PC-3 (cell line): Measurements from ENCODE around the gene APOC1.

ENCODE experiments used
- CTCF ChIP-seq: fragments of 300-600 bp; sonication (generic); conservative IDR thresholded peaks from 2 replicates; pipeline ENCODE4 v1.5.1; 2017; ENCODE audit warnings: antibody characterized with exemption, low read depth, mild to moderate bottlenecking, low read length
- EZH2 ChIP-seq: fragments of 300-600 bp; sonication (generic); IDR thresholded peaks from one replicate; pipeline ENCODE4 v1.6.1; 2017; ENCODE audit warnings: antibody characterized with exemption, mild to moderate bottlenecking, low read length; ENCODE audit not compliant: unreplicated experiment
- EZH2phosphoT487 ChIP-seq: fragments of 300-600 bp; sonication (generic); IDR thresholded peaks from 2 replicates; pipeline ENCODE4 v1.6.1; 2018; ENCODE audit warnings: mild to moderate bottlenecking, antibody characterized with exemption, low read length, borderline replicate concordance

- no peak for TF ChIP-seq CTCF
- TF ChIP-seq EZH2, result no peak
- TF ChIP-seq EZH2phosphoT487, result no peak
Measured at GRCh38 chr19:44886141-44886540, 28.3 kb upstream of the APOC1 start.
